Measurements from ENCODE around the gene NUP85.

DNA sequence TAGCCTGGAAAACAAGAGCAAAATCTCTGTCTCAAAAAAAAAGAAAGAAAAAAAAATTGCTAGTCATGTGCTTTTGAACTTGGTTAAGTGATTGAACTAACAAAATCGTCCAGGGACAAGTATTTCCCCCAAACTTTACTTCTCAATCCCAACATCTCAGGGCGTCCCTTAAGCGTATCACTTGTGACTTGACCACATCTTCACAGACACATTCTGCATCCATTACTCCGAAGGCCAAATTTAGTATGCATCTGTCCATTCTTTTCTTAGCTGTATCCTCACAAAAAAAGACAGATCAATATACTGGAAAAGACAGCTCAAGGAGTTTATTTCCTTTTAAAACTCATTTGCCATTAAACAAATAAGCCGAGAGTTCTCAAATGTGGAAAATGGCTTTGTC, 45.3 kb upstream of the NUP85 start:
- TF ChIP-seq, protein P1, sequence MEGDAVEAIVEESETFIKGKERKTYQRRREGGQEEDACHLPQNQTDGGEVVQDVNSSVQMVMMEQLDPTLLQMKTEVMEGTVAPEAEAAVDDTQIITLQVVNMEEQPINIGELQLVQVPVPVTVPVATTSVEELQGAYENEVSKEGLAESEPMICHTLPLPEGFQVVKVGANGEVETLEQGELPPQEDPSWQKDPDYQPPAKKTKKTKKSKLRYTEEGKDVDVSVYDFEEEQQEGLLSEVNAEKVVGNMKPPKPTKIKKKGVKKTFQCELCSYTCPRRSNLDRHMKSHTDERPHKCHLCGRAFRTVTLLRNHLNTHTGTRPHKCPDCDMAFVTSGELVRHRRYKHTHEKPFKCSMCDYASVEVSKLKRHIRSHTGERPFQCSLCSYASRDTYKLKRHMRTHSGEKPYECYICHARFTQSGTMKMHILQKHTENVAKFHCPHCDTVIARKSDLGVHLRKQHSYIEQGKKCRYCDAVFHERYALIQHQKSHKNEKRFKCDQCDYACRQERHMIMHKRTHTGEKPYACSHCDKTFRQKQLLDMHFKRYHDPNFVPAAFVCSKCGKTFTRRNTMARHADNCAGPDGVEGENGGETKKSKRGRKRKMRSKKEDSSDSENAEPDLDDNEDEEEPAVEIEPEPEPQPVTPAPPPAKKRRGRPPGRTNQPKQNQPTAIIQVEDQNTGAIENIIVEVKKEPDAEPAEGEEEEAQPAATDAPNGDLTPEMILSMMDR (IDR thresholded peaks at IDR 0.05; ENCODE audit: extremely low read depth in 1 of 2, insufficient read depth in 1 of 2, low read depth in 1 of 2, low read length in 2 of 2) = no peak
- TF ChIP-seq POLR2AphosphoS5 (IDR thresholded peaks at IDR 0.05; ENCODE audit: insufficient read depth, low read depth, low read length) = no peak
- TF ChIP-seq POLR2A (IDR thresholded peaks at IDR 0.05; ENCODE audit: low read depth, low read length) = no peak
- no peak for TF ChIP-seq EZH2 (IDR thresholded peaks at IDR 0.05; ENCODE audit: borderline replicate concordance, low read depth, low read length, severe bottlenecking)
- TF ChIP-seq GATA2 (IDR thresholded peaks at IDR 0.05; ENCODE audit: insufficient read depth, insufficient read length, low read depth, low read length) = no peak
- TF ChIP-seq, protein P2, sequence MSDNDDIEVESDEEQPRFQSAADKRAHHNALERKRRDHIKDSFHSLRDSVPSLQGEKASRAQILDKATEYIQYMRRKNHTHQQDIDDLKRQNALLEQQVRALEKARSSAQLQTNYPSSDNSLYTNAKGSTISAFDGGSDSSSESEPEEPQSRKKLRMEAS (IDR thresholded peaks at IDR 0.05; ENCODE audit: insufficient read depth, insufficient read length) = no peak
- no peak for TF ChIP-seq MYC (IDR thresholded peaks at IDR 0.05; ENCODE audit: low read depth, low read length)
